Neural cell (in vitro differentiated cells): ENCODE results near the gene KIF24. TPM values are rescaled to one million over a fixed set of nuclear protein-coding genes. Genes with fewer than 3 reads are reported as not detected.

Experiments
- H2AFZ ChIP-seq: fragments of 200-600, 300-800 bp; sonication (generic), shearing (Covaris generic); 2 replicates; pipeline ENCODE4 v1.6.0; 2014; ENCODE audit warnings: low read depth, mild to moderate bottlenecking, antibody characterized with exemption, low read length, moderate library complexity
- H3F3A ChIP-seq: fragments of 200-600 bp; shearing (Covaris generic); 2 replicates; pipeline ENCODE4 v1.6.1; 2016; ENCODE audit warnings: mild to moderate bottlenecking, moderate library complexity, mixed read lengths, antibody characterized with exemption, low read length; ENCODE audit not compliant: insufficient read depth, poor library complexity, severe bottlenecking
- H3K27ac ChIP-seq: fragments of 200-600, 300-800 bp; sonication (generic), shearing (Covaris generic); 2 replicates; pipeline ENCODE4 v1.5.1; 2014; ENCODE audit warnings: mild to moderate bottlenecking, low read length, moderate library complexity
- H3K27me3 ChIP-seq: fragments of 300-800, 200-600 bp; sonication (generic), shearing (Covaris generic); 2 replicates; pipeline ENCODE4 v1.6.0; 2014; ENCODE audit warnings: mild to moderate bottlenecking, low read depth, low read length, moderate library complexity; ENCODE audit not compliant: insufficient read depth
- H3K36me3 ChIP-seq: fragments of 300-800, 200-600 bp; sonication (generic), shearing (Covaris generic); 2 replicates; pipeline ENCODE4 v1.5.1; 2014; ENCODE audit warnings: mild to moderate bottlenecking, antibody characterized with exemption, low read length, moderate library complexity; ENCODE audit not compliant: insufficient read depth
- H3K4me2 ChIP-seq: fragments of 300-800, 200-600 bp; sonication (generic), shearing (Covaris generic); 2 replicates; pipeline ENCODE4 v1.6.0; 2014; ENCODE audit warnings: mild to moderate bottlenecking, low read length
- H3K4me3 ChIP-seq: fragments of 300-800, 200-600 bp; sonication (generic), shearing (Covaris generic); 2 replicates; pipeline ENCODE4 v1.5.1; 2014; ENCODE audit warnings: mild to moderate bottlenecking, low read length, moderate library complexity
- H3K79me2 ChIP-seq: fragments of 200-600 bp; shearing (Covaris generic); replicated peaks from 2 replicates; pipeline ENCODE4 v1.6.0; 2014; ENCODE audit warnings: mild to moderate bottlenecking, low read length, moderate library complexity; ENCODE audit not compliant: insufficient read depth
- H3K9ac ChIP-seq: fragments of 300-800, 200-600 bp; sonication (generic), shearing (Covaris generic); 2 replicates; pipeline ENCODE4 v1.6.1; 2016; ENCODE audit warnings: mild to moderate bottlenecking, low read length, mixed read lengths
- H3K9me2 ChIP-seq: fragments of 200-600 bp; shearing (Covaris generic); 2 replicates; pipeline ENCODE4 v1.6.1; 2016; ENCODE audit warnings: mild to moderate bottlenecking, low read length, mixed read lengths; ENCODE audit not compliant: insufficient read depth
- H3K9me3 ChIP-seq: fragments of 200-600, 300-800 bp; sonication (generic), shearing (Covaris generic); 2 replicates; pipeline ENCODE4 v1.6.1; 2016; ENCODE audit warnings: mild to moderate bottlenecking, mixed run types, low read length, moderate library complexity, mixed read lengths
- H4K20me1 ChIP-seq: fragments of 200-600 bp; shearing (Covaris generic); 2 replicates; pipeline ENCODE4 v1.6.1; 2016; ENCODE audit warnings: mild to moderate bottlenecking, mixed run types; ENCODE audit not compliant: insufficient read depth
- CTCF ChIP-seq: fragments of 450-650 bp; IDR thresholded peaks from 2 replicates; pipeline ENCODE4 v1.5.1; 2014; ENCODE audit warnings: antibody characterized with exemption, mild to moderate bottlenecking, moderate library complexity; ENCODE audit not compliant: poor library complexity, severe bottlenecking
- EP300 ChIP-seq: fragments of 450-650 bp; conservative IDR thresholded peaks from 2 replicates; pipeline ENCODE4 v1.6.1; 2014; ENCODE audit warnings: antibody characterized with exemption, mild to moderate bottlenecking, moderate library complexity; ENCODE audit not compliant: poor library complexity, severe bottlenecking
- EZH2 ChIP-seq: fragments of 200-600, 300-800 bp; shearing (Covaris generic), sonication (generic); IDR thresholded peaks from 2 replicates; pipeline ENCODE4 v1.6.1; 2014; ENCODE audit warnings: antibody characterized with exemption, low read length, borderline replicate concordance, mild to moderate bottlenecking; ENCODE audit not compliant: insufficient read depth, poor library complexity, severe bottlenecking
- MXI1 ChIP-seq: fragments of 450-650 bp; conservative IDR thresholded peaks from 2 replicates; pipeline ENCODE4 v1.6.1; 2014; ENCODE audit warnings: antibody characterized with exemption, mild to moderate bottlenecking; ENCODE audit not compliant: poor library complexity, severe bottlenecking
- POLR2AphosphoS5 ChIP-seq: IDR thresholded peaks from 2 replicates; pipeline ENCODE4 v1.6.1; 2012
- RAD21 ChIP-seq: fragments of 450-650 bp; conservative IDR thresholded peaks from 2 replicates; pipeline ENCODE4 v1.6.1; 2014; ENCODE audit warnings: antibody characterized with exemption, mild to moderate bottlenecking, moderate library complexity
- REST ChIP-seq: IDR thresholded peaks from 2 replicates; pipeline ENCODE4 v1.6.1; 2012; ENCODE audit warnings: borderline replicate concordance
- SMC3 ChIP-seq: fragments of 450-650 bp; conservative IDR thresholded peaks from 2 replicates; pipeline ENCODE4 v1.6.1; 2014; ENCODE audit warnings: antibody characterized with exemption, mild to moderate bottlenecking, moderate library complexity; ENCODE audit not compliant: poor library complexity
- TAF1 ChIP-seq: IDR thresholded peaks from 2 replicates; pipeline ENCODE4 v1.6.1; 2012; ENCODE audit warnings: low read depth
- polyA plus RNA-seq: library from polyadenylated mRNA; depleted of rRNA; stranded (reverse); fragments of >200 nt; gene quantifications from 2 replicates; pipeline ENCODE4 v1.2.3, GENCODE V29; 2014

KIF24 gene
- polyA plus RNA-seq, 1 donor from 2014 or later = 0.19 TPM

GRCh38 chr9:34322899-34323591 is 6.0 kb downstream of the KIF24 start:
- no peak overlapping the region for H3K4me2 ChIP-seq
- no peaks in the 10 kb centered on the region for H4K20me1 ChIP-seq
- H3K27ac ChIP-seq = no peak overlapping the region
- H3K27me3 ChIP-seq = no peaks in the 10 kb centered on the region
- no peaks in the 10 kb centered on the region for H3K9me2 ChIP-seq
- TF ChIP-seq EZH2 (no peak), EP300 (no peak), POLR2AphosphoS5 (no peak), RAD21 (no peak), SMC3 (no peak), TAF1 (no peak), REST (no peak), CTCF (no peak), MXI1 (no peak)
- H3K79me2 ChIP-seq = peaks cover 26% of the 10 kb centered on the region
- no peaks in the 10 kb centered on the region for H3F3A ChIP-seq
- no peak overlapping the region for H3K9ac ChIP-seq
- no peaks in the 10 kb centered on the region for H3K9me3 ChIP-seq
- no peak overlapping the region for H3K4me3 ChIP-seq
- no peaks in the 10 kb centered on the region for H3K36me3 ChIP-seq
- H2AFZ ChIP-seq = no peak overlapping the region

DNA sequence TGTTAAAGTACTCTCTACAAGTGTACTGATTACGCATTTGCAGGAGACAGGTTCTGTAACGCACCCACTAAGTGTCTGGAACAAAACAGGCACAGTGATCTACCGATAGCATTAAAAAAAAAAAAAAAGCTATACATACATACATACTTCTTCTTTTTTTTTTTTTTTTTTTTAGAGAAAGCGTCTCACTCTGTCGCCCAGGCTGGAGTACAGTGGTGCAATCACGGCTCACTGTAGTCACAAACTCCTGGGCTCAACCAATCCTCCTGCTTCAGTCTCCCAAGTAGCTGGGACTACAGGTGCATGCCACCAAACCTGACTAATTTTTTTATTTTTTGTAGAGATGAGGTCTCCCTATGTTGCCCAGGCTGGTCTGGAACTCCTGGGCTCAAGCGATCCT is 7.6 kb downstream of the KIF24 start:
- H3K27me3 ChIP-seq = no peaks in the 10 kb centered on the region
- H3K36me3 ChIP-seq = no peaks in the 10 kb centered on the region
- H3K27ac ChIP-seq = no peak overlapping the region
- no peak overlapping the region for H3K9ac ChIP-seq
- H4K20me1 ChIP-seq = no peaks in the 10 kb centered on the region
- H3K4me2 ChIP-seq = no peak overlapping the region
- H3K79me2 ChIP-seq = peaks cover 16% of the 10 kb centered on the region
- no peak for TF ChIP-seq RAD21
- H3F3A ChIP-seq = no peaks in the 10 kb centered on the region
- H3K4me3 ChIP-seq = no peak overlapping the region
- no peak overlapping the region for H2AFZ ChIP-seq
- H3K9me2 ChIP-seq = no peaks in the 10 kb centered on the region
- H3K9me3 ChIP-seq = no peaks in the 10 kb centered on the region
